KOPT-K1 (cell line): ENCODE measurements around the gene CDH7.

Source experiments
- H3K27ac ChIP-seq: fragments of 200-600 bp; sonication (generic); 2 replicates; pipeline ENCODE4 v1.5.1; 2016; ENCODE audit warnings: antibody characterized with exemption, mild to moderate bottlenecking, low read depth, low read length; ENCODE audit not compliant: poor library complexity, severe bottlenecking
- H3K36me3 ChIP-seq: fragments of 200-600 bp; sonication (generic); 2 replicates; pipeline ENCODE4 v1.5.1; 2017; ENCODE audit warnings: antibody characterized with exemption, mild to moderate bottlenecking, low read length, moderate library complexity; ENCODE audit not compliant: insufficient read depth
- H3K9me3 ChIP-seq: fragments of 200-600 bp; sonication (generic); 2 replicates; pipeline ENCODE4 v1.5.1; 2017; ENCODE audit warnings: antibody characterized with exemption, low read length, mild to moderate bottlenecking; ENCODE audit not compliant: insufficient read depth, poor library complexity, severe bottlenecking

The CDH7 gene

DNA sequence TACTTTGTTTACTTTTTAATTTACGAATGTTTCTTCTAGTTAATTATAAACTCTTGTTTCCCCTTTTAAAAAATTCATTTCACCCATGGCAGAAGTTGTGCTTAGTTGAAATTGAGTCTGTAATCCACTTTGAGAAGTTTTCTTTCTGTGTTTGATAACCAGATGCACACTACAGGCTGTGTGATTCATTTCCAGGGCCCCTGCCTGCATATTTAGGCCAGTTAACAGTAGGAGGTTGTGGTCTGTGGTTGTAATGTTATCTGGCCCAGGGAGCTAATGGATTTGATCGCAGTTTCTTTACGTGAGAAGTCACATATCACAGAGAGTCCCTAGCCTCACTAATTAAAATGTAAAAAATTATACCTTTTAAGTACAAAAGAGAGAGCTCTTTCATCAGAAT is 3.3 kb downstream of the CDH7 start:
- Histone ChIP-seq H3K36me3 (no peaks in the 10 kb centered on the region), H3K27ac (no peak overlapping the region), H3K9me3 (no peaks in the 10 kb centered on the region)

DNA sequence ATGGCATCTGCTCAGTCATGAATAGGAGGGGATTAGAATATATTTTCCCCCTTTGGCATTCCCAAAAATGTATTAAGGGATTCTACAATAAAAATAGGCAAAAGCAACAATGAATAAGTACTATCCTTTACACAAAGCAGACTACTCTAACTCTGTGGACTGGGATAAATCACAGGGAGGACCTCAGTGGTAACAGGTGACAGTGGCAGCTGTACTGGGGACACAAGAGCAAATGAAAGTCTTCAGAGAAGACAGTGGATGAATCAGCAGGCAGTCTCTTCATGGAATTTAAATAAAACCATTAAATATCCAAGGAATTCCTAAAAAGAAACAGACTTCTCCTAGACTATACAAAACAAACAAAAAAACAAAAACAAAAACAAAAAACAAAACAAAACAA is 4.8 kb downstream of the CDH7 start:
- no peak overlapping the region for H3K27ac ChIP-seq
- H3K36me3 ChIP-seq, result no peaks in the 10 kb centered on the region
- H3K9me3 ChIP-seq, result no peaks in the 10 kb centered on the region

DNA sequence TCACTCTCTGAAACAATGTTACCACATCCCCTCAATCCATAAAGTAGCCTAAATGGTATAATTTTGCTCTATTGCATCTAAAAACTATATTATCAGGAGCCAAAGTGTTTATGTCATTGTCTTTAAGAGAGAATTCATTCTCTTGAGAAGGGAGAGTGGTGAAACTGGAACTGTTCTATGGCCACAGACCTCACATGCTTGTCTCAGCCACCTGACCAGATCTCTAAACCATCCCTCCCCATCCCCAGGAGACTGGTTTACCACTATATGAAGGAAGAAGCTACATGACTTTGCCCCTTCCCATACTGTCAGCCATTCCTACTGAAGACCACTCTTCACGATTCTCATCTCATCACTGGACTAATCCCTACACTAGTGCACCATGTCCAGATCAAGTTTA is 9.6 kb downstream of the CDH7 start:
- Histone ChIP-seq H3K36me3 (no peaks in the 10 kb centered on the region), H3K27ac (no peak overlapping the region), H3K9me3 (no peaks in the 10 kb centered on the region)

DNA sequence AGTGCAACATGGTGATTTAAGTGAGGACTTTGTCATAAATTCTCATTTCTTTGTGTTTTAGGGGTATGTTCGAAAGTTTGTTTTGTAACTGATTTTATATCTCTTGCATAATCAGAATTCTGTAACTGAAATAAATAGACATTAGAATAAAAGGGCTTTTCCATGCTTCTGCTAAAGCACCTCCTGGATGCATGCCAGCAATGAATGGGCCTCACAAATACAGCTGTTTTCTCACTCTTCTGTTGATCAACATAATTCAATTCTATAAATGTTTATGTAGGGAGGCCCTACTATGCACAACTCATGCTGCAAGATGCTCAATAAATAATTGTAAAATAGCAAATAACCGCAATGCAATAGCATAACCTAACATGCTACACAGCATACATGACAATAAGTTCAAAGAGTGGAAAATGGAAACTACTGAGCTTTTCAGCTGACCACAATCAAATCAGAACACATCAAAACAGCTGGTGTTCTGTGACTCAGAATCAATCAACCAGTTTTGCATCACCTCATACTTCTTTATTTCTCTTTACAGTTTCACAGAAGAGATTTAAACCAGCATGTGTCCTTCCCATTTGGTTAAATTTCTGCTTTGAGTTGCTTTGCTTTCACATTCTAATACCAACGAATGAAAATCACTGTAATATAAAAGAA is 11.0 kb downstream of the CDH7 start:
- H3K36me3 ChIP-seq, result no peaks in the 10 kb centered on the region
- H3K27ac ChIP-seq, result no peak overlapping the region
- H3K9me3 ChIP-seq, result no peaks in the 10 kb centered on the region

DNA sequence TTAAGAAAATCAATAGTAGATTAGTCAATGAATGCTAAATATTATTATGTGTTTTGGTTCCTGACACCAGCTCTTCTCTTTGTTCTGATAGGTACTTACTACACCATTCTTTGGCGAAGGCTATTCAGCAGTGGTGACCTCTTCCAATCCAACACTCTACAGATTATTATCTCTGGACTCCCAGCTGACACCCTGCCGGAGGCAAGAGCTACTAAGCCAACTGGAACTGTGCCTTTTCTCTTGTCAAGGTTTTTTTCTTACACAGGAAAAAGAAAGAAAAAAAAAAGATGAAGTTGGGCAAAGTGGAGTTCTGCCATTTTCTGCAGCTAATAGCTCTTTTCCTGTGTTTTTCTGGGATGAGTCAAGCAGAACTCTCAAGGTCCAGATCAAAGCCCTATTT is 11.7 kb downstream of the CDH7 start:
- Histone ChIP-seq H3K36me3 (no peaks in the 10 kb centered on the region), H3K9me3 (no peaks in the 10 kb centered on the region), H3K27ac (no peak overlapping the region)

DNA sequence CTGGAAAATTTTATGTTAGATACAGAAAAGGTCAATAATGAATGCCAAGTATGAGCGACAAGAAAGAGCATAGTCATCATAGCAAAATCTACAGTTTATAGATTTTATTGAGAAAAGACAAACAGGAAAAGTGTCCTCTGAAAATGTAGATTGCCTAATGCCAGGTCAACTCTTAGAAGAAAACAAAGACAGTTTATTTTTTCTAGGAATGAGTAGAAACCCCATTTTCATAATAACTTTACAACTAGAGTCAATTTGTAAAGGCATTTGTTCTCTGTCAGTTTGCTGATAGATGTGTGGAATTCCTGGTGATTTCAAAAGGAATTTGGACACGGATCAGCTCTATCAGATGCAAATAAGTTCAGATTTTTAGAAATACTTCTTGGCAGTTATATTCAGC is 16.6 kb downstream of the CDH7 start:
- Histone ChIP-seq H3K9me3 (no peaks in the 10 kb centered on the region), H3K36me3 (no peaks in the 10 kb centered on the region), H3K27ac (no peak overlapping the region)

DNA sequence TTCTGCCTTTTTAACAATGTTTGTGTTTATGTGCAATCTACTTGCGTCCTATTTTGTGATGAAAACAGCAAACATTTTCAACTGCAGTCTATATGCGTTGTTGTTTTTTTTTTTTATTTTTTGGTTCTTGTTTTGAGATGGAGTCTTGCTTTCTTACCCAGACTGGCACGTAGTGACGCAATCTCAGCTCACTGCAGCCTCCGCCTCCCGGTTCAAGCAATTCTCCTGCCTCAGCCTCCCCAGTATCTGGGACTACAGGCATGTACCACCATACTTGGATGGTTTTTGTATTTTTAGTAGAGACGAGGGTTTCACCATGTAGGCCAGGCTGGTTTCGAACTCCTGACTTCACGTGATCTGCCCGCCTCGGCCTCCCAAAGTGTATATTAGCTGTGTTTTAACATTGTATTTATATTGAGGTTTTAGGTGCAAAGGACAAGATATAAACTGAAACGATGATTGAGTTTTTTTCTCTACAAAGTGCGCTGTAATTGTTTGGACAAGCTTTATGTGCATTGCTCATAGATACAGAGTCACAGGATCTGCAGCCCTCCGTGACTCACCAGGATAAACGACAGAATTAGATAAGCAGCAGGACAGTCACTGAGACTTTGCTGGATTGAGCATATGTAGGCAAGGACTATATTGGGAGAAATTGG is 17.4 kb downstream of the CDH7 start:
- no peak overlapping the region for H3K27ac ChIP-seq
- no peaks in the 10 kb centered on the region for H3K9me3 ChIP-seq
- H3K36me3 ChIP-seq, result no peaks in the 10 kb centered on the region

DNA sequence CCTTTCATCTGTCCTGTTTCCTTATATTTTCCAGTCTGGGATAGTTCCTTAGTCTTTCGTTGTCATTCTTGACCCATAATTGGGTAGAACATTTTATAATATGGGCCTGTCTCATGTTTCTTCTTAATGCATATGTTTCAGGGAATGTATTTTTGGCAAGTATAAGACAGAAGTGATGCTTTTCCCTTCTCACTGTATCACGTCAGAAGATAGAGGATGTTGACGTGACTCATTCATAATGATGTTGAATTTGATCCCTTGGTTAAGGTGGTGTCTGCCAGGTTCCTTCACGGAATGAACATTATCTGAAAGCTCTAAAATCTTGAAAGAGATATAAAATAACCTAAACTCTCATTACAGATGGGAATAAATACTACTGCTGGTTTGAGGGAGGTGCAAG is 18.8 kb downstream of the CDH7 start:
- H3K27ac ChIP-seq, result no peak overlapping the region
- H3K36me3 ChIP-seq, result no peaks in the 10 kb centered on the region
- H3K9me3 ChIP-seq, result no peaks in the 10 kb centered on the region

DNA sequence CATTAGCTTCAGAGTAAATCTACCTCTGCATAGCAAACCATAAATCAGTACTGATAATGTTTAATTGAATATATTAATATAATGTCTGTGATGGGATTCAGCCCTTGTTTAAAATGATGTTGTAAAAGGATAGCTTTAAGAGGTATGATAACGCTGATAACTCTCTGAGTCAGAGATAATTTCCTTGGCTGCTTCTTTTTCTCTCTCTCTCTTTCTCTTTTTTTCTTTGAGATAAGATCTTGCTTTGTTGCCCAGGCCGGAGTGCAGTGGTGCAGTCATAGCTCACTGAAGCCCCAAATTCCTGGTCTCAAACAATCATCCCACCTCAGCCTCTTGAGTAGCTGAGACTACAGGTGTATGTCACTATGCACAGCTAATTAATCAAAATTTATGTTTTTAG is 35.7 kb downstream of the CDH7 start:
- H3K27ac ChIP-seq, result no peak overlapping the region
- no peaks in the 10 kb centered on the region for H3K9me3 ChIP-seq
- no peaks in the 10 kb centered on the region for H3K36me3 ChIP-seq

DNA sequence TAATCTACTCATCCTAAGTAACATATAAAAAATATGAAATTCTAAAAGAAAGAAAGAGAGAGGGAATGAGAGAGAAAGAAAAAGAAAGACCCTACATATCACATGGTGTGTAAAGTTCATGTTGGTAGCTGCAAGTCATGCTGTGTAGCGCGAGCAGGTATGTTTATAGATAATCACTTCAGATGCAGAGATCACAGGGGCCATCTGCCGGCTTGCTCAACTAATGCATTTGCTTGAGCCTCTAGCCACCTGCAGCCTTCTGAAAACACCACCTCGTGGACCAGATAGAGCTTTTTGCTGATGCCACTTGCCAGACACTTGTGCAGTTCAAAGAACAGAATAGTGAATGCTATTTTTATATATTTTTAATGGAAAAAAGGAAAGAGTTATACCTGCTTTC is 37.6 kb downstream of the CDH7 start:
- H3K36me3 ChIP-seq, result no peaks in the 10 kb centered on the region
- no peaks in the 10 kb centered on the region for H3K9me3 ChIP-seq
- no peak overlapping the region for H3K27ac ChIP-seq

DNA sequence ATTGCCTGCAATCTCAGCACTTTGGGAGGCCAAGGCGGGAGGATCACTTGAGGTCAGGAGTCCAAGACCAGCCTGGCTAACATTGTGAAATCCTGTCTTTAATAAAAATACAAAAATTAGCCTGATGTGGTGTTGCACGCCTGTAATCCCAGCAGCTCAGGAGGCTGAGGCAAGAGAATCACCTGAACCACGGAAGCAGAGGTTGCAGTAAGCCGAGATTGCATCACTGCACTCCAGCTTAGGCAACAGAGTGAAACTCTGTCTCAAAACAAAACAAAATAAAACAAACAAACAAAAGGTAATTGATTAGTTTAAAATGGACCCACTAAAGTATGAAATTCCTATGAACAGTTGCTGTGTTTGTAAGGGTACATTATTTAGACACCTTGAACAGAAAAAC is 39.8 kb downstream of the CDH7 start:
- H3K27ac ChIP-seq, result no peak overlapping the region
- H3K9me3 ChIP-seq, result no peaks in the 10 kb centered on the region
- H3K36me3 ChIP-seq, result no peaks in the 10 kb centered on the region

DNA sequence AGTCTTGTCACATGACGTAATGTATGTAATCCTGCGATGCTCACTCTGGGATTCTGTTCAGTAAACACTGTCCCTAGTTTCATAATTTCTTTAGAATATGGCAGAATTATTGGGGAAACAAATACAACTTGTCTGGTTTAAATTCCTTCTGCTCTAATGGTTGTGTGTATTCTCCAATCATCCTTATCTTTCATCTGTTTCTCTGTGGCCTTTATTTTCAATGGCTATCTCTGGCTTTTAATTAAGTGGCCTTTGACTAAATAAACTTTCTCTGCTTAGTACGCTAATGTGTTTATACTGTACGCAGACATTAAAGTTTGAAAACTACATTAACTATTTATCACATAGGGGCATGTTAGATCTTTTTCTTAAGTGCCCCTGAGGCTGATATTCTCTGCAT is 40.9 kb downstream of the CDH7 start:
- H3K9me3 ChIP-seq, result no peaks in the 10 kb centered on the region
- H3K27ac ChIP-seq, result no peak overlapping the region
- no peaks in the 10 kb centered on the region for H3K36me3 ChIP-seq

DNA sequence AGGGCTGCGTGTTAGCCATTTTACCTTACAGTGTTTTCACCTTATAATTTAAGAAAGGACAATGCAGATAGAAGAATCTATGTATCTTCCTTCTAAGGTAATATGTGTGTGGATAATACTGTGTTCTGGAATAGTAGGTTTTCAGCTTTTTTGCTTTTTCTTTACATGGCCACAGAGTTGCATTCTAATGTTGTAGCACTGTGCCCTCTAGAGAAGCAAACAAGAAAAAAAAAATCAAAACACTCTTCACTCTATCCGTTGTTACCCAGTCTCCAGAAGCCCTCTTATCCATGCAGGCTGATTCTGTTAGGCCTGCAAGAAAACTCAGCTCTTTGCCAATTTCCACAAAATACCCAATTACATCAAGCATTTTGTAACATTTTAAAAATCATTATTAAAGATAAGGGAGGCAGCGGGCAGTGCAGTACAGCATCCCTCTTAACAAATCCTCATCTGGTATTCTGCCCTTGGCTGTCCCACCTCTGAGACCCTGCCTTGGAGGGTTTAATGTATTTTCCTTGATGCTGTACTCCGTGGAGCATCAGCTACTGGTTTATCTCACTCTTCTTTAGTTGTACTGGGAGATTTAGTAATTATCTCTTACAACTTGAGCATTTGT is 41.8 kb downstream of the CDH7 start:
- Histone ChIP-seq H3K36me3 (no peaks in the 10 kb centered on the region), H3K27ac (no peak overlapping the region), H3K9me3 (no peaks in the 10 kb centered on the region)

DNA sequence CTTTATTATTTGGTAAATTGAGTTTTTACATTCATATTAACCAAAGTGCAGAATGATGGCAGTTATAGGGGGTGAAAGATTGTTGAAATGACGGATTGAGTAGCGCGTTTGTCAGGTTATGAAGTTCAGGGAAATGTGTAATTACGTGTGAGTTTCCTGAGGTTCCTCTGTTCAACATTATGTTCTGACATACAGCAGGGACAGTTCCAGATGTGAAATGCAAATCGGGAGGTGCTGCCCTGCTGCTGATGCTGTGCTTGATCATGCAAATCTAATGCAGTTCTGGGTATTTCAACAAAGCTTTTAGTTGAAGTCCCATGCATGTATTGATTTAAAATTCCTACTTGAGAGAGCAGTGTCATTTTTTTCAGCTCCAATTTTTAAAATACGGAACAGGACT is 57.9 kb downstream of the CDH7 start:
- Histone ChIP-seq H3K27ac (no peak overlapping the region), H3K36me3 (no peaks in the 10 kb centered on the region), H3K9me3 (no peaks in the 10 kb centered on the region)

DNA sequence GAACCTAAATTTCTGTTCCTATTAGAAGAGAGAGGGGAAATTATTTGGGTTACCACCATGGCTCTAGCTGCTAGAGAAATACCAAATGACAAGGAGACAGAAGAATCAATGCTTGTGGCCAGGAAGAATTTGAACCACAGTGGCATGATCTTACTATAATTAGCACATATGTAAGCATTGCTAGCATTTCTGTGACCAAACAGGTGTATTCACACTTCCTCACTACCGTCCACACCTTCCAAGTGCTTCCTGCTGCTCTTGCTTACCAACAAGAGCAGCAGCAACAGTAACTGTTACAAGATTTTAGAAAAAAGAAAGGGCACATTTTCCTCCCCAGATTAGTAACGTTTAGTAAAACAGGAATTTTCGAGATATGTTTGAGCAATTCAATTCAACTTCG is 60.5 kb downstream of the CDH7 start:
- Histone ChIP-seq H3K27ac (no peak overlapping the region), H3K36me3 (no peaks in the 10 kb centered on the region), H3K9me3 (no peaks in the 10 kb centered on the region)

DNA sequence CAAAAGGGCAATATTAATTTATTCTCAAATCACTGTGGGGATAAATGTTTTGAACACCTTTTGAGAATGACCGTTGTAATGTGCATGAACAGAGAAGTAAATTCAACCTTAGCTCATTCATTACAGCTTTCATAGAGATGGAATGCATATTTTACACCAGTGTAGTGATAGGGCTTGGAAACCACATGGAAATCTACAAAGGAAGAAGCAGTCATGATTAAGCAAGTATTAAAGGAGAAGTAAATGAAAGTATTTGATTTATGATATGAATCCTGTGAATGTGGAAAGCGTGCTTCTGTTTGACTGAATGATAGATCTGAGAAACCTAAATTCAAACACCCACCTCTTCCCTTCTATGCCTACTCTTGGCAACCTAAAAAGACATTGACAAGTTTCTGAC is 64.7 kb downstream of the CDH7 start:
- H3K36me3 ChIP-seq, result no peaks in the 10 kb centered on the region
- H3K27ac ChIP-seq, result no peak overlapping the region
- no peaks in the 10 kb centered on the region for H3K9me3 ChIP-seq
